GM12878 (cell line): Measurements from ENCODE around the gene MNAT1.
"Not testable (repeated sequence)": the region's sequence is repeated elsewhere in the genome, so short reads cannot be mapped to it uniquely, and the experiment has no call there.

Source experiments
- ESRRA ChIP-seq: IDR thresholded peaks from 2 replicates; pipeline ENCODE4 v1.6.1; 2012; ENCODE audit warnings: mild to moderate bottlenecking, low read length, improper control_type of control experiment
- HDGF ChIP-seq: fragments of 450-650 bp; IDR thresholded peaks from 2 replicates; pipeline ENCODE4 v1.6.1; 2016; ENCODE audit warnings: antibody characterized with exemption
- KDM1A ChIP-seq: fragments of 200-600 bp; sonication (generic); IDR thresholded peaks from 2 replicates; pipeline ENCODE4 v1.6.1; 2016; ENCODE audit warnings: borderline replicate concordance
- MEF2A ChIP-seq: IDR thresholded peaks from 2 replicates; pipeline ENCODE4 v1.6.1; 2011; ENCODE audit warnings: low read depth, mild to moderate bottlenecking, low read length, moderate library complexity; ENCODE audit not compliant: insufficient read depth
- POLR2A ChIP-seq: IDR thresholded peaks from 2 replicates; pipeline ENCODE4 v1.6.1; 2011; ENCODE audit warnings: low read depth, mild to moderate bottlenecking, low read length
- TCF12 ChIP-seq: IDR thresholded peaks from 2 replicates; pipeline ENCODE4 v1.6.1; 2011; ENCODE audit warnings: low read depth, mild to moderate bottlenecking, low read length
- ZNF384 ChIP-seq: IDR thresholded peaks from 2 replicates; pipeline ENCODE4 v1.6.1; 2012; ENCODE audit warnings: low read depth, mild to moderate bottlenecking, low read length, improper control_type of control experiment, borderline replicate concordance
- TF ChIP-seq, protein P1 (sequence below), 3 experiments: IDR thresholded peaks in 2 of 3; conservative IDR thresholded peaks in 1 of 3; 2 replicates each; pipeline ENCODE4 v1.5.1; 2011; ENCODE audit warnings: low read depth in 3 of 3, low read length in 3 of 3, mild to moderate bottlenecking in 3 of 3, control low read depth in 2 of 3, moderate library complexity in 2 of 3, inconsistent platforms in 1 of 3, mixed read lengths in 1 of 3; ENCODE audit not compliant: control insufficient read depth in 2 of 3, insufficient read depth in 1 of 3; ENCODE audit errors: extremely low read depth in 1 of 3
- TF ChIP-seq, protein P2 (sequence below): IDR thresholded peaks from 2 replicates; pipeline ENCODE4 v1.6.1; 2011; ENCODE audit warnings: mild to moderate bottlenecking, low read depth, low read length, moderate library complexity; ENCODE audit not compliant: insufficient replicate concordance

DNA sequence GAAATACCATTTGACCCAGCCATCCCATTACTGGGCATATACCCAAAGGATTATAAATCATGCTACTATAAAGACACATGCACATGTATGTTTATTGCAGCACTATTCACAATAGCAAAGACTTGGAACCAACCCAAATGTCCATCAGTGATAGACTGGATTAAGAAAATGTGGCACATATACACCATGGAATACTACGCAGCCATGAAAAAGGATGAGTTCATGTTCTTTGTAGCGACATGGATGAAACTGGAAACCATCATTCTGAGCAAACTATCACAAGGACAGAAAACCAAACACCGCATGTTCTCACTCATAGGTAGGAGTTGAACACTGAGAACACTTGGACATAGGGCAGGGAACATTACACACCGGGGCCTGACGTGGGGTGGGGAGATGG is 3.3 kb upstream of the MNAT1 start:
- TF ChIP-seq POLR2A, HDGF, ESRRA, TCF12, ZNF384, KDM1A, MEF2A: not testable (repeated sequence)
- TF ChIP-seq, protein P1, sequence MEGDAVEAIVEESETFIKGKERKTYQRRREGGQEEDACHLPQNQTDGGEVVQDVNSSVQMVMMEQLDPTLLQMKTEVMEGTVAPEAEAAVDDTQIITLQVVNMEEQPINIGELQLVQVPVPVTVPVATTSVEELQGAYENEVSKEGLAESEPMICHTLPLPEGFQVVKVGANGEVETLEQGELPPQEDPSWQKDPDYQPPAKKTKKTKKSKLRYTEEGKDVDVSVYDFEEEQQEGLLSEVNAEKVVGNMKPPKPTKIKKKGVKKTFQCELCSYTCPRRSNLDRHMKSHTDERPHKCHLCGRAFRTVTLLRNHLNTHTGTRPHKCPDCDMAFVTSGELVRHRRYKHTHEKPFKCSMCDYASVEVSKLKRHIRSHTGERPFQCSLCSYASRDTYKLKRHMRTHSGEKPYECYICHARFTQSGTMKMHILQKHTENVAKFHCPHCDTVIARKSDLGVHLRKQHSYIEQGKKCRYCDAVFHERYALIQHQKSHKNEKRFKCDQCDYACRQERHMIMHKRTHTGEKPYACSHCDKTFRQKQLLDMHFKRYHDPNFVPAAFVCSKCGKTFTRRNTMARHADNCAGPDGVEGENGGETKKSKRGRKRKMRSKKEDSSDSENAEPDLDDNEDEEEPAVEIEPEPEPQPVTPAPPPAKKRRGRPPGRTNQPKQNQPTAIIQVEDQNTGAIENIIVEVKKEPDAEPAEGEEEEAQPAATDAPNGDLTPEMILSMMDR (IDR thresholded peaks at IDR 0.05 in 2 of 3, conservative IDR thresholded peaks at IDR 0.05 in 1 of 3; ENCODE audit: control insufficient read depth in 2 of 3, extremely low read depth in 1 of 3, insufficient read depth in 1 of 3, low read depth in 3 of 3, low read length in 3 of 3) = not testable (repeated sequence)
- TF ChIP-seq, protein P2, sequence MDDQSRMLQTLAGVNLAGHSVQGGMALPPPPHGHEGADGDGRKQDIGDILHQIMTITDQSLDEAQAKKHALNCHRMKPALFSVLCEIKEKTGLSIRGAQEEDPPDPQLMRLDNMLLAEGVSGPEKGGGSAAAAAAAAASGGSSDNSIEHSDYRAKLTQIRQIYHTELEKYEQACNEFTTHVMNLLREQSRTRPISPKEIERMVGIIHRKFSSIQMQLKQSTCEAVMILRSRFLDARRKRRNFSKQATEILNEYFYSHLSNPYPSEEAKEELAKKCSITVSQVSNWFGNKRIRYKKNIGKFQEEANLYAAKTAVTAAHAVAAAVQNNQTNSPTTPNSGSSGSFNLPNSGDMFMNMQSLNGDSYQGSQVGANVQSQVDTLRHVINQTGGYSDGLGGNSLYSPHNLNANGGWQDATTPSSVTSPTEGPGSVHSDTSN = not testable (repeated sequence)
